IPS DF 4.7 (cell line): ENCODE data around the gene CERS6.

ENCODE experiments used
- DNase-seq: peaks from one replicate; pipeline ENCODE4 v3.0.0-alpha.2; 2013; ENCODE audit warnings: low spot score; ENCODE audit errors: extremely low read depth

The CERS6 gene

GRCh38 chr2:168698969-168699368 lies 242.9 kb downstream of the CERS6 start:
- DNase-seq = no peak

GRCh38 chr2:168699844-168700417 lies 243.9 kb downstream of the CERS6 start:
- DNase-seq = no peak

DNA sequence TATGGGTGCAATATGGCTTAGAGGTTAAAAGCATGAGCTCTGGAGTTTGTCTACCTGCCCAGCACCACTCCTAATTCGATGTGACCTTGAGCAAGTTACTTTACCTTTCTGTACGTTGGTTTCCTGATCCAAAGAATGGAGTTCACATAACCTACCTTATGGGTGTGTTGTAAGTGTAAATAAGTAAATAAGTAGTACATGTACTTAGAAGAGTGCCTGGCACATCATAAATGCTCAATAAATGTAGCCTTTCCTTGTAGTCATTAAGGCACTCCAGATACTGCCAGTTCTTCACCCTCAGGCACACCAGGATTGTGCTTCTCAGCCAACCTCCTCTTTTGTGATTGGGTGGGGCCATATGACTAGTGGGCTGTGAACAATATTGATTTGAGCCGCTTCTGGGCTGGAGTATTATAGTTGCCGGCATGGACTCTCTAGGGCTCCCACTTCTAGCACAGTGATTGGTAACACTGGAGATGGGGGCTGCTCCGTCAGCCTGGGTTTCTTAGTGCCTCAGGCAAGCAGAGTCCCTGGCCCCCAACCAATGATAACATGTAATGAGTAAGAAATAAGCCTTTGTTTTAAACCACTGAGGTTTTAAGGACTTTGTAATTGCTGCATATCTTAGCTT lies 244.7 kb downstream of the CERS6 start:
- DNase-seq = no peak

DNA sequence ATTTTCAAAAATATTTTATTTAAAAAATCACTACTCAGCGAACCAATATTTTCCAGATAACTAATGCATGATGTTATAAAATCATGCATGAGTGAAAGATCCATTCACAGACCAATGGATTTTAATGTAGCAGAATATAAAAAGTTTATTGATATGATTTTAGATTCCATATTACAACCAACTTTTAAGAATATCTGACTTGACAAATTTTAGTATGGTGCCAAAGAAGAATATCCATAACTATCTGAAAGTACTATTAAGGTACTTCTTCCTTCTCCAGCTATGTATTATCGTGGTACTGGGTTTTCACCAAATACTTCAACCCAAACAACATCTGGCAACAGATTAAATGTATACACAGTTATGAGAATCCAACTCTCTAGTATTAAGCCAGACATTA lies 246.5 kb downstream of the CERS6 start:
- DNase-seq = no peak

DNA sequence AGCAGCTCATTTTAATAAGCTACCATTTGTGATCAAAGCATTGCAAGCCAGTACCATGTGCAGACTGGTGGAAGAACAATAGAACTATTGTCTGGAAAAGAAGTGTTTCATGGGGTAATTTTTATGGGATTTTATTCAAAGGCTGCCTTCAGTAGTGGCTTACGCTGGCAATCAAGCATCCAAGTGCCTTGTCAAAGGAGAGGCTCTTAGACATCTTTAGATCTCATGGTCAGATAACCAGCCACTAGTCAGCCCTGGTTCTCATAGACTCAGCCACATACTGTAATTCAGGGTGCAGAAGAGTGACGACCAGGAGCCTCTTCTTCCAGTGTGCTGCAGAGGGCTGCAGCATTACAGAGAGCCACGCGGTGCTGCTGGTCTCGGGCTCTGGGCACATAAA lies 247.9 kb downstream of the CERS6 start:
- no peak for DNase-seq

DNA sequence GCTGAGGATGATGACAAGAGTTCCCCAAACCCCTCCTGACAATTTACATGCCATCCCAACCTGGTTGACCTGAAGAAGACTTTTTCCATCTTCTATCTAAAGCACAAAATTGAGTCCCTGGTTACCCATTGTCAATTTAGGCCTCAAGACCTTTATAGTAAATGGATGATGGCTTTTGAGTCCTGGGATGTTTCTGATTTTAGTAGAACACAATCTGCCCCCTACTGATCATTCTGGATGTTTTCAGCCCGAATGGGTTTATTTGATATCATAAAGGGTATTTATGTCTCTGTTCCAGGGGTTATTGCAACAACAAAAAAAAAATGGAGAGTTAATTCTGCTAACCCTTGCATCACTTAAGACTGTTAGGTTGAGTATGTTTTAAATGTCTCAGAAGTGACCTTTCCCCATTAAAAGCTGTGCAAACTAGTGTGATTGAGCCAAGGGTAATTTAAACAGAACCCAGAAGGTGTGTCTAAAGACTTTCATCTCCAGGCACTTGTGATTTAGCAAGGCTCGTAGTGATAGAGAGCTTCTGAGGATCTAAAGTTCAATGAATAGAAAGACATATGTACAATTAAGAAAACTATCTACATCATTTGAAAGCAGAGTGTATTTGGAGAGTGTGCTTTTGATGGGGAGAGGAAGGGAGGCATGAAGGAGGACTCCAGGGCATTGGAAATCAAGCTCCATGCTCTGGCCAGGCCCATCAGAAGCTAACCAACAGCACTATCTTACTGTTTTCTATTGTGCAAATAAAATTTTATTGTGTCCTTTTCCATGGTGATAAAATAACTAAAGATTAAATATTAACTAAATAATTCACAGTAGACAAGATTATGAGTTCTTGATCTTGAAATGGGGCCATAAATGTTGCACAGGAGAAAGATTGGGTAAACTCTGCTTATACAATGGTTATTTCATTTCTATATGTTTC lies 249.7 kb downstream of the CERS6 start:
- no peak for DNase-seq

DNA sequence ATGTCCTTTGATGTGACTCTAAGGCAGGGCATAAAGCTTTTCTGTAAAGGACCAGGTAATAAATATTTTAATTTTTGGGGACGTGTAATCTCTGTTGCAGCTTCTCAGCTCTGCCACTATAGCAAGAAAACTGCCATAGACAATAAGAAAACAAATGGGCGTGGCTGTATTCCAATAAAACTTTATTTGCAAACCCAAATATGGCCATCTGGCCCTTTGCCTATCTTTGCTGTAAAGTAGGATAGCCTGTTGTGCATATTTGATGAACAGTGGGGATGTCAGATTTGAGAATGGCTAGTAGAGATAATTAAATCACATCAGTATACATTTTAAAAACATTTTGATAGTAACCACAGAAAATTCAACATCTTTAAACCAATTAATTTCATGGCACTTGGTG lies 250.7 kb downstream of the CERS6 start:
- DNase-seq = no peak

GRCh38 chr2:168708080-168708479 lies 252.0 kb downstream of the CERS6 start:
- DNase-seq = no peak

- no peak for DNase-seq
Measured at GRCh38 chr2:168710754-168711467, 254.8 kb downstream of the CERS6 start.

- no peak for DNase-seq
Measured at GRCh38 chr2:168712053-168712452, 256.0 kb downstream of the CERS6 start.

DNA sequence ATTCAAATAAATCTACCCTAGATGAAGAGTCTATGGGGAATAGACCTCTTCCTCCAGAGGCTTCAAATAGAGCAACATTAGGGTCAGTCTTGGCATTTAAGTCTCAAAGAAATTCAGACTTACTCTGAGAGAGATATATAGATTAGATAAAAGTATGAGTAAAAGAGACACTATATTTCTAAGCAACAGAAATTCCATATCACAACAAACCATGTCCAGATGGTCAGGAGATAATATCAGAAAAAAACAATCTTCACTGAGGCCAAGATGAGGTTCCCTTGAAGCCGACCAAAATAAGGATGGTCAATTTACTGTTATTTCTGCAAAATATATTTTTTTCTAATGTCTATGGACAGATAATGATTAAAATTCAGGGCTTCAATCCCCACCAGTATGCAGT lies 257.3 kb downstream of the CERS6 start:
- no peak for DNase-seq

GRCh38 chr2:168715849-168716248 lies 259.8 kb downstream of the CERS6 start:
- DNase-seq = no peak

DNA sequence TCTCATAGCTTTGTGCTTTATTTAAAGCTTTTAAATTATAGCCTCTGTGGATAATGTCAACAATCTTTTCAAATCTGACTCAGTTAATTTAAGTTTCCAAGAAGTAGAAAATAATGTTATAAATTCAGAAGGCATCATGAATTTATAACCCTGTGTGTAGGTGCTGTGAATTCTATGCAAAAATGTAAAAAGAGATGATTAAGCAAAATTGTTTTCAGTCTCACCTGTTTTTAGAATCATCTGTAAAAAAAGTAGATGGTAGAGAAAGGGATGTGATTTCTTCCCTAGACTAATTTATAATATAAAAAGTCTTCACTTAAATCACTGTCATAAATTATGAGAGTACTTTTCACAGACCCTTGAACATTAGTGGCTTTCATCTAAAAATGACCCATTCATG lies 260.8 kb downstream of the CERS6 start:
- DNase-seq = no peak

DNA sequence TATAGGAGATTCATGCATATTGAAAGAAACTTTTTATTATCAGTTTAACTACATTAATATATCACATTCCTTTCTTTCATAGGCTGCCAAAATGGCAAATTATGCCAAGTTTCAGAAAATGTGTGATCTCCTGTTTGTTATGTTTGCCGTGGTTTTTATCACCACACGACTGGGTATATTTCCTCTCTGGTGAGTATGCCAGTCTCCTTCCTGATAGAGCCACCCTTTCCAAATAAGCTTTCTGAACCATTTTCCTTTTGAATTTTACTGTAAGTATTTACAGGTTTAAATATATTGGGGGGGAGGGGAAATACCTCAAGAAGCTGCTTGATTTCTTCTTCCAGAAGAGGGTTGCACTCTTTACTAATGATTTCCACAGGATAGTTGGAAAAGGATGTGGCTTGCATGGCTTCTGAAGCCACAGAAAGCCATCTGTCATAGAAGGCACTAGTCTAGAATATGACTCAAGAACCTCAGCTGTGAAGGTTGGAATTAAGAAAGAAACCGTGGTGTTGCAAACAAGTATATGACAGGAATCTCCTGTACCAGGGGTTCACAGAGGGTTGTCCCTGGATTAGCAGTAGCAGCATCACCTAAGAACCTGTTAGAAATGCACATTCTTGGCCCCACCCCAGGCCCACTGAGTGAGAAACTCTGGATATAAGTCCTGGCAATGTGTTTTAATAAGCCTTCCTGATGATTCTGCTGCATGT lies 261.9 kb downstream of the CERS6 start:
- DNase-seq = no peak

DNA sequence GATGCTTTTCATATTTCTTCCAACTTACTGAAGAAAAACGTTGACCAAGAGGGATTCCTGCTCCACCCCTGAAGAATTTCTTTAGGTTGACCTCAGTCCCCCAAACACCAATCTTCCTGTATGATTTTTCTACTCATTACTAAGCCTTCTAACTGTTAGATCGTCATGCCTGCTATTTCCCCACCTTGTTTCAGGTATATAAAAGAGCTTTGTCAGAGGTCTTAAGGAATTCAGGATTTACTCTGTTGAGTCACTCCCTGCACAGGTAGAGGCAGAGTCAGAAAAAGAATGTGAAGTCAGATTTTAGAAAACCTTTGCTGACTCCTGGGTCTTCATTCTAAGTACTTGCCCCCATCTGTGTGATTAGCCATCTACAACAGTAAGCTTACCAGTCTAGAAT lies 262.6 kb downstream of the CERS6 start:
- no peak for DNase-seq

- no peak for DNase-seq
Measured at GRCh38 chr2:168719446-168719845, 263.4 kb downstream of the CERS6 start.

DNA sequence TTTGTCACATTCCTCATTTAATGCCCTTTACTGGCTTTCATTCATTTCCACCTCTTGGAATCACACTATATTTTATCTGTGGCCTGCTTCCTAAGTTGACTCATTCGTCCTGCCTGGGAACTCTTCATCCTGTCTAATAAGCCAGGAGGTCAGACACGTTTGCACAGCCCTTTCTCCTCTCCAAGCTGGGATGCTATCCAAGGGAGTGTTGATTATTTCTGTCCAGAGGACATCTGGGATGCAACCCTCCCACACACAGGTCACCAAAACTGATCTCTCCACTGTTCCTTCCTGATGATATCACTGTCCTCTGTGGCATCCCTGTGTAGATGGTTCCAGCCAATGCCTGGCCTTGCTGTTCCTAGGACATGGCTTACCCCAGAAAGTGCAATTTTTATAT lies 266.5 kb downstream of the CERS6 start:
- no peak for DNase-seq

- DNase-seq = no peak
Measured at GRCh38 chr2:168723275-168723899, 267.3 kb downstream of the CERS6 start.

DNA sequence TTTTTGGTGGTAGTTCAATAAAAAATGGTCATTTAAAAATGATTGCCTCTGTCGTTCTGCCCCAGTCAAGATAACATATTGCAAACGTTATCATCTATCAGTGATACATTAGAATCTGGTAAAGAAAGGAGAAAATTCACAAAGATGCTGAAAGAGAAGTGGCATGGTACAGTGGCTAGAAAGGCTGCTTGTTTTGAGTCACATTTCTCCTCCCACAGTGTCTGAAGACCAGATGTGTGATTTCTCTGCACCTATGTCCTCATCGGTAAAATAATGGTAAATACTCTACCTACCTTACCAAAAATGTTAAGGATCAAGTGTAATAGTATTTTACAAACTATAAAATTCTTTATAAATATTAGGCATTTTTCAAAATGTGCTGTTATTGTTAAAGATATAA lies 270.3 kb downstream of the CERS6 start:
- DNase-seq = no peak

DNA sequence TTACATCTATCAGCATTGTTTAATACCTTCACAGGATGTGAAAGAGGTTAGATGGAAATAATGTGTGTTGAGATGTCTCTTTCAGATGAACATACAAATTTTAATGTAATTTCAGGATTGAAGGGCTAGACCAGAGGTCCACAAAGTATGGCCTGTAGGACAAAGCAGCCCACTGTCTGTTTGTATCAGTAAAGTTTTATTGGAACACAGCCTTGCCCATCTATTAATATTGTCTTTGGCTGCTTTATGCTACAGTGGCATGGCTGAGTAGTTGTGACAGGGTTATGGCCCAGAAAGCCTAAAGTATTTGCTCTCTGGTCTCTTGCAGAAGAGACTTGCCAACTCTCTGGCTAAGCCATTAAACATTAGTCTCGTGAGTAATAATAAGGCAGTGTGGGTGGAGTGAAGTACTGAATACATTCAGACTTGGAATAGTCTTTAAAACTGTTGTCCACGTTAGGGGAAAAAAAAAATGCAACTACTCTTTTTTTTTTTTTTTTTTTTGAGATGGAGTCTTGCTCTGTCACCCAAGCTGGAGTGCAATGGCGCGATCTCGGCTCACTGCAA lies 271.9 kb downstream of the CERS6 start:
- DNase-seq = no peak
